GM23338 (cell line): ENCODE results near the gene ZCCHC14. TPM values are rescaled to one million over a fixed set of nuclear protein-coding genes. Genes with fewer than 3 reads are reported as not detected.

Experiments
- ATAC-seq: fragments of 200-7000 bp; cut with Tn5 transposase; 3 replicates; pipeline ENCODE4 v1.9.1; 2020
- DNase-seq: peaks from one replicate; pipeline ENCODE4 v3.0.0-alpha.2; 2015; ENCODE audit warnings: low spot score
- H2AFZ ChIP-seq: fragments of 200-600 bp; sonication (generic); 2 replicates; pipeline ENCODE4 v1.8.0; 2016; ENCODE audit warnings: antibody characterized with exemption, mild to moderate bottlenecking, moderate library complexity
- H3F3A ChIP-seq: fragments of 200-600 bp; sonication (generic); replicated peaks from 2 replicates; pipeline ENCODE4 v1.8.0; 2017; ENCODE audit warnings: antibody characterized with exemption, mixed run types, low read depth
- H3K27ac ChIP-seq: fragments of 200-600 bp; sonication (generic); 2 replicates; pipeline ENCODE4 v1.6.1; 2016; ENCODE audit warnings: low read depth
- H3K27me3 ChIP-seq: fragments of 200-600 bp; sonication (generic); 2 replicates; pipeline ENCODE4 v1.8.0; 2016; ENCODE audit warnings: mild to moderate bottlenecking, mixed run types, moderate library complexity; ENCODE audit not compliant: insufficient read depth
- H3K36me3 ChIP-seq: fragments of 200-600 bp; sonication (generic); 2 replicates; pipeline ENCODE4 v1.8.0; 2016; ENCODE audit warnings: mild to moderate bottlenecking; ENCODE audit not compliant: insufficient read depth
- H3K4me1 ChIP-seq: fragments of 200-600 bp; sonication (generic); 2 replicates; pipeline ENCODE4 v1.8.0; 2016; ENCODE audit warnings: mild to moderate bottlenecking, moderate library complexity; ENCODE audit not compliant: insufficient read depth
- H3K4me2 ChIP-seq: fragments of 200-600 bp; sonication (generic); 2 replicates; pipeline ENCODE4 v1.7.1; 2017; ENCODE audit warnings: mixed run types
- H3K4me3 ChIP-seq: fragments of 200-600 bp; sonication (generic); 2 replicates; pipeline ENCODE4 v1.6.1; 2016; ENCODE audit warnings: mixed run types
- H3K79me2 ChIP-seq: fragments of 200-600 bp; sonication (generic); replicated peaks from 2 replicates; pipeline ENCODE4 v1.8.0; 2017; ENCODE audit warnings: mild to moderate bottlenecking; ENCODE audit not compliant: insufficient read depth
- H3K9me2 ChIP-seq: fragments of 200-600 bp; sonication (generic); 2 replicates; pipeline ENCODE4 v1.8.0; 2017; ENCODE audit not compliant: insufficient read depth
- H4K20me1 ChIP-seq: fragments of 200-600 bp; sonication (generic); replicated peaks from 2 replicates; pipeline ENCODE4 v1.8.0; 2017; ENCODE audit warnings: mild to moderate bottlenecking; ENCODE audit not compliant: insufficient read depth
- H3K27ac Mint-ChIP-seq: 2 replicates; pipeline ENCODE4 v1.8.0; 2020; ENCODE audit warnings: inconsistent platforms, mild to moderate bottlenecking, moderate library complexity, mixed read lengths
- H3K27me3 Mint-ChIP-seq: 3 replicates; pipeline ENCODE4 v1.8.0; 2022; ENCODE audit warnings: low read depth, mild to moderate bottlenecking, moderate library complexity, mixed read lengths, inconsistent platforms; ENCODE audit not compliant: insufficient read depth, poor library complexity
- H3K36me3 Mint-ChIP-seq: 3 replicates; pipeline ENCODE4 v1.8.0; 2021; ENCODE audit warnings: low read depth, mild to moderate bottlenecking, inconsistent platforms, moderate library complexity, mixed read lengths
- H3K4me1 Mint-ChIP-seq: 3 replicates; pipeline ENCODE4 v1.8.0; 2020; ENCODE audit warnings: mild to moderate bottlenecking, inconsistent platforms, mixed read lengths
- H3K4me3 Mint-ChIP-seq: 3 replicates; pipeline ENCODE4 v1.8.0; 2021; ENCODE audit warnings: moderate library complexity, mild to moderate bottlenecking, inconsistent platforms, mixed read lengths
- H3K9me3 Mint-ChIP-seq: 3 replicates; pipeline ENCODE4 v1.8.0; 2020; ENCODE audit warnings: moderate library complexity, mild to moderate bottlenecking, inconsistent platforms, mixed read lengths
- CREB1 ChIP-seq: fragments of 250-450 bp; sonication (Bioruptor Pico); IDR thresholded peaks from 2 replicates; pipeline ENCODE4 v1.5.0; 2020; ENCODE audit warnings: low read depth, mild to moderate bottlenecking, moderate library complexity
- CTCF ChIP-seq, 2 experiments: fragments of 200-600 bp in 1 of 2; sonication (generic) in 1 of 2; conservative IDR thresholded peaks; 2 replicates each; pipeline versions ENCODE4 v1.5.1 to v1.6.1; 2016 to 2017; ENCODE audit warnings: antibody characterized with exemption in 2 of 2, low read depth in 2 of 2, mild to moderate bottlenecking in 2 of 2, moderate library complexity in 1 of 2
- ETS1 ChIP-seq: IDR thresholded peaks from 2 replicates; pipeline ENCODE4 v1.6.1; 2016; ENCODE audit warnings: antibody characterized with exemption
- EZH2 ChIP-seq: fragments of 200-600 bp; sonication (generic); IDR thresholded peaks from one replicate; pipeline ENCODE4 v1.8.0; 2017; ENCODE audit warnings: antibody characterized with exemption, mild to moderate bottlenecking, low read depth; ENCODE audit not compliant: unreplicated experiment
- EZH2phosphoT487 ChIP-seq: fragments of 200-600 bp; sonication (generic); IDR thresholded peaks from one replicate; pipeline ENCODE4 v1.8.1; 2018; ENCODE audit warnings: antibody characterized with exemption; ENCODE audit not compliant: unreplicated experiment
- JUNB ChIP-seq: IDR thresholded peaks from one replicate; pipeline ENCODE4 v1.6.1; 2016; ENCODE audit warnings: antibody characterized with exemption; ENCODE audit not compliant: unreplicated experiment
- NANOG ChIP-seq: IDR thresholded peaks from 2 replicates; pipeline ENCODE4 v1.6.1; 2016; ENCODE audit warnings: antibody characterized with exemption, borderline replicate concordance
- POLR2AphosphoS5 ChIP-seq: IDR thresholded peaks from 2 replicates; pipeline ENCODE4 v1.6.1; 2016; ENCODE audit warnings: antibody characterized with exemption, low read depth
- STAT1 ChIP-seq: IDR thresholded peaks from one replicate; pipeline ENCODE4 v1.6.1; 2016; ENCODE audit warnings: antibody characterized with exemption; ENCODE audit not compliant: unreplicated experiment
- ZNF331 ChIP-seq: fragments of 250-450 bp; sonication (Bioruptor Pico); IDR thresholded peaks from 2 replicates; pipeline ENCODE4 v1.5.0; 2020; ENCODE audit warnings: low read depth, mild to moderate bottlenecking, moderate library complexity
- polyA plus RNA-seq: library from polyadenylated mRNA; unstranded; fragments of >200 nt; fragmentation: Nextera tagmentation; extraction: Ambion mirVana; gene quantifications from 2 replicates; pipeline ENCODE4 v1.2.1, GENCODE V29; 2016
- total RNA-seq: library from RNA; depleted of rRNA; stranded (reverse); fragments of >200 nt; shearing (Covaris generic); gene quantifications from 2 replicates; pipeline ENCODE4 v1.2.3, GENCODE V29; 2014
- TF ChIP-seq, protein P1 (sequence below): fragments of 250-450 bp; sonication (Bioruptor Pico); IDR thresholded peaks from 2 replicates; pipeline ENCODE4 v1.5.0; 2020; ENCODE audit warnings: mild to moderate bottlenecking, moderate library complexity

ZCCHC14 gene
- total and polyA plus RNA-seq, 2 experiments from 2014 or later: 6.8 to 22.4 TPM

- no peaks in the 10 kb centered on the region for H4K20me1 ChIP-seq
- H3F3A ChIP-seq: no peaks in the 10 kb centered on the region
- no peak overlapping the region for H3K4me2 ChIP-seq
- DNase-seq: no peak
- H3K27me3 Mint-ChIP-seq: peaks cover 6% of the 10 kb centered on the region
- no peak overlapping the region for H2AFZ ChIP-seq
- no peak overlapping the region for H3K4me3 Mint-ChIP-seq
- H3K9me2 ChIP-seq: no peaks in the 10 kb centered on the region
- ATAC-seq: no peak
- no peaks in the 10 kb centered on the region for H3K4me1 ChIP-seq
- H3K36me3 ChIP-seq: no peaks in the 10 kb centered on the region
- H3K4me3 ChIP-seq: no peak overlapping the region
- H3K27ac ChIP-seq: no peak overlapping the region
- H3K4me1 Mint-ChIP-seq: no peaks in the 10 kb centered on the region
- no peaks in the 10 kb centered on the region for H3K27me3 ChIP-seq
- TF ChIP-seq NANOG (no peak), CTCF (conservative IDR thresholded peaks at IDR 0.05; ENCODE audit: low read depth in 2 of 2) (no peak), CREB1 (CRISPR knock-in tag) (no peak), EZH2 (no peak), POLR2AphosphoS5 (no peak)
- no peaks in the 10 kb centered on the region for H3K79me2 ChIP-seq
- H3K27ac Mint-ChIP-seq: no peak overlapping the region
- H3K36me3 Mint-ChIP-seq: no peaks in the 10 kb centered on the region; the same call in none of the 3 replicates
- peaks cover 57% of the 10 kb centered on the region for H3K9me3 Mint-ChIP-seq
Measured at GRCh38 chr16:87527055-87527724, 34.4 kb upstream of the ZCCHC14 start.

- ATAC-seq (no peak), DNase-seq (no peak)
- H3K27ac ChIP-seq: no peak overlapping the region
- no peaks in the 10 kb centered on the region for H3K27me3 ChIP-seq
- H4K20me1 ChIP-seq: no peaks in the 10 kb centered on the region
- H3F3A ChIP-seq: no peaks in the 10 kb centered on the region
- H3K36me3 ChIP-seq: no peaks in the 10 kb centered on the region
- no peak overlapping the region for H3K4me2 ChIP-seq
- no peaks in the 10 kb centered on the region; the same call in none of the 3 replicates for H3K36me3 Mint-ChIP-seq
- no peak overlapping the region for H3K4me3 Mint-ChIP-seq
- no peaks in the 10 kb centered on the region for H3K4me1 Mint-ChIP-seq
- H2AFZ ChIP-seq: no peak overlapping the region
- H3K9me3 Mint-ChIP-seq: peaks cover 51% of the 10 kb centered on the region; the same call in 2 of the 3 replicates
- peaks cover 6% of the 10 kb centered on the region for H3K27me3 Mint-ChIP-seq
- H3K4me3 ChIP-seq: no peak overlapping the region
- H3K79me2 ChIP-seq: no peaks in the 10 kb centered on the region
- H3K27ac Mint-ChIP-seq: no peak overlapping the region
- no peaks in the 10 kb centered on the region for H3K4me1 ChIP-seq
- no peaks in the 10 kb centered on the region for H3K9me2 ChIP-seq
- TF ChIP-seq JUNB: no peak
- TF ChIP-seq POLR2AphosphoS5: no peak
- TF ChIP-seq ETS1: no peak
- TF ChIP-seq EZH2phosphoT487: no peak
- TF ChIP-seq STAT1: no peak
- TF ChIP-seq, protein P1, sequence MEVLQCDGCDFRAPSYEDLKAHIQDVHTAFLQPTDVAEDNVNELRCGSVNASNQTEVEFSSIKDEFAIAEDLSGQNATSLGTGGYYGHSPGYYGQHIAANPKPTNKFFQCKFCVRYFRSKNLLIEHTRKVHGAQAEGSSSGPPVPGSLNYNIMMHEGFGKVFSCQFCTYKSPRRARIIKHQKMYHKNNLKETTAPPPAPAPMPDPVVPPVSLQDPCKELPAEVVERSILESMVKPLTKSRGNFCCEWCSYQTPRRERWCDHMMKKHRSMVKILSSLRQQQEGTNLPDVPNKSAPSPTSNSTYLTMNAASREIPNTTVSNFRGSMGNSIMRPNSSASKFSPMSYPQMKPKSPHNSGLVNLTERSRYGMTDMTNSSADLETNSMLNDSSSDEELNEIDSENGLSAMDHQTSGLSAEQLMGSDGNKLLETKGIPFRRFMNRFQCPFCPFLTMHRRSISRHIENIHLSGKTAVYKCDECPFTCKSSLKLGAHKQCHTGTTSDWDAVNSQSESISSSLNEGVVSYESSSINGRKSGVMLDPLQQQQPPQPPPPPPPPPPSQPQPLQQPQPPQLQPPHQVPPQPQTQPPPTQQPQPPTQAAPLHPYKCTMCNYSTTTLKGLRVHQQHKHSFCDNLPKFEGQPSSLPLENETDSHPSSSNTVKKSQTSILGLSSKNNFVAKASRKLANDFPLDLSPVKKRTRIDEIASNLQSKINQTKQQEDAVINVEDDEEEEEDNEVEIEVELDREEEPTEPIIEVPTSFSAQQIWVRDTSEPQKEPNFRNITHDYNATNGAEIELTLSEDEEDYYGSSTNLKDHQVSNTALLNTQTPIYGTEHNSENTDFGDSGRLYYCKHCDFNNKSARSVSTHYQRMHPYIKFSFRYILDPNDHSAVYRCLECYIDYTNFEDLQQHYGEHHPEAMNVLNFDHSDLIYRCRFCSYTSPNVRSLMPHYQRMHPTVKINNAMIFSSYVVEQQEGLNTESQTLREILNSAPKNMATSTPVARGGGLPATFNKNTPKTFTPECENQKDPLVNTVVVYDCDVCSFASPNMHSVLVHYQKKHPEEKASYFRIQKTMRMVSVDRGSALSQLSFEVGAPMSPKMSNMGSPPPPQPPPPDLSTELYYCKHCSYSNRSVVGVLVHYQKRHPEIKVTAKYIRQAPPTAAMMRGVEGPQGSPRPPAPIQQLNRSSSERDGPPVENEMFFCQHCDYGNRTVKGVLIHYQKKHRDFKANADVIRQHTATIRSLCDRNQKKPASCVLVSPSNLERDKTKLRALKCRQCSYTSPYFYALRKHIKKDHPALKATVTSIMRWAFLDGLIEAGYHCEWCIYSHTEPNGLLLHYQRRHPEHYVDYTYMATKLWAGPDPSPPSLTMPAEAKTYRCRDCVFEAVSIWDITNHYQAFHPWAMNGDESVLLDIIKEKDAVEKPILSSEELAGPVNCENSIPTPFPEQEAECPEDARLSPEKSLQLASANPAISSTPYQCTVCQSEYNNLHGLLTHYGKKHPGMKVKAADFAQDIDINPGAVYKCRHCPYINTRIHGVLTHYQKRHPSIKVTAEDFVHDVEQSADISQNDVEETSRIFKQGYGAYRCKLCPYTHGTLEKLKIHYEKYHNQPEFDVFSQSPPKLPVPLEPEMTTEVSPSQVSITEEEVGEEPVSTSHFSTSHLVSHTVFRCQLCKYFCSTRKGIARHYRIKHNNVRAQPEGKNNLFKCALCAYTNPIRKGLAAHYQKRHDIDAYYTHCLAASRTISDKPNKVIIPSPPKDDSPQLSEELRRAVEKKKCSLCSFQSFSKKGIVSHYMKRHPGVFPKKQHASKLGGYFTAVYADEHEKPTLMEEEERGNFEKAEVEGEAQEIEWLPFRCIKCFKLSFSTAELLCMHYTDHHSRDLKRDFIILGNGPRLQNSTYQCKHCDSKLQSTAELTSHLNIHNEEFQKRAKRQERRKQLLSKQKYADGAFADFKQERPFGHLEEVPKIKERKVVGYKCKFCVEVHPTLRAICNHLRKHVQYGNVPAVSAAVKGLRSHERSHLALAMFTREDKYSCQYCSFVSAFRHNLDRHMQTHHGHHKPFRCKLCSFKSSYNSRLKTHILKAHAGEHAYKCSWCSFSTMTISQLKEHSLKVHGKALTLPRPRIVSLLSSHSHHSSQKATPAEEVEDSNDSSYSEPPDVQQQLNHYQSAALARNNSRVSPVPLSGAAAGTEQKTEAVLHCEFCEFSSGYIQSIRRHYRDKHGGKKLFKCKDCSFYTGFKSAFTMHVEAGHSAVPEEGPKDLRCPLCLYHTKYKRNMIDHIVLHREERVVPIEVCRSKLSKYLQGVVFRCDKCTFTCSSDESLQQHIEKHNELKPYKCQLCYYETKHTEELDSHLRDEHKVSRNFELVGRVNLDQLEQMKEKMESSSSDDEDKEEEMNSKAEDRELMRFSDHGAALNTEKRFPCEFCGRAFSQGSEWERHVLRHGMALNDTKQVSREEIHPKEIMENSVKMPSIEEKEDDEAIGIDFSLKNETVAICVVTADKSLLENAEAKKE (CRISPR knock-in tag): no peak
- no peak for TF ChIP-seq ZNF331
Measured at GRCh38 chr16:87526238-87526947, 33.6 kb upstream of the ZCCHC14 start.
